Measurements from ENCODE around the gene TEX11.
"Not testable (repeated sequence)": the region's sequence is repeated elsewhere in the genome, so short reads cannot be mapped to it uniquely, and the experiment has no call there.

TEX11 gene

DNA sequence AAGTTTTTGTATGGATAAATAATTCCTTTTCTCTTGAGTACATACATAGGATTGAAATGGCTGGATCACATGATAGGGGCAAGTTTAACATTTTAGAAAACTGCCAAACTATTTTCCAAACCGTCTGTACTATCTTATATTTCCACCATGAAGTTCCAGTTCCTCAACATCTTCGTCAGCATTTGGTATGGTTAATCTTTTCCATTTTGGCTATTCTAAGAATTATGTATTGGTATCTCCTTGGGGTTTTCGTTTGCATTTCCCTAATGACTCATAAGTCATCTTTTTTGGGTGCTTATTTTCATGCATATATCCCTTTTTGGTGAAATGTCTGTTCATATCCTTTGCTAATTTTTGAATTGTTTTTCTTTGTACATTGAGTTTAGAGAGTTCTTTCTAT, 236.2 kb downstream of the TEX11 start:
- TF ChIP-seq CTCF (IDR thresholded peaks at IDR 0.05; ENCODE audit: low read depth, low read length, missing control alignments), result no peak

GRCh38 chrX:70669120-70669519, 239.4 kb downstream of the TEX11 start:
- no peak overlapping the region for H3K4me3 ChIP-seq (replicated peaks; ENCODE audit: low read depth, low read length)
- DNase-seq (ENCODE audit: extremely low read depth, low read depth), result no peak
- no peak for TF ChIP-seq CTCF (IDR thresholded peaks at IDR 0.05; ENCODE audit: low read depth, low read length, missing control alignments)

More for the DNA sequence above, 236.2 kb downstream of the TEX11 start:
- H3K4me3 ChIP-seq (replicated peaks; ENCODE audit: low read depth, low read length), result no peak overlapping the region
- no peak for DNase-seq (ENCODE audit: extremely low read depth, low read depth)

- DNase-seq (ENCODE audit: extremely low read depth, low read depth), result no peak
- no peak for TF ChIP-seq CTCF (IDR thresholded peaks at IDR 0.05; ENCODE audit: low read depth, low read length, missing control alignments)
- H3K4me3 ChIP-seq (replicated peaks; ENCODE audit: low read depth, low read length), result no peak overlapping the region
Observed at GRCh38 chrX:70664726-70665125, 243.8 kb downstream of the TEX11 start.

DNA sequence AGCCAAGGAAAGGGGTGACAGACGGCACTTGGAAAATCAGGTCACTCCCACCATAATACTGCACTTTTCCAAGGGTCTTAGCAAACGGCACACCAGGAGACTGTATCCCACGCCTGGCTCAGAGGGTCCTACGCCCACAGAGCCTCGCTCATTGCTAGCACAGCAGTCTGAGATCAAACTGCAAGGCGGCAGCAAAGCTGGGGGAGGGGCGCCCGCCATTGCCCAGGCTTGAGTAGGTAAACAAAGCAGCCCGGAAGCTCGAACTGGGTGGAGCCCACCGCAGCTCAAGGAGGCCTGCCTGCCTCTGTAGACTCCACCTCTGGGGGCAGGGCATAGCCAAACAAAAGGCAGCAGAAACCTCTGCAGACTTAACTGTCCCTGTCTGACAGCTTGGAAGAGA, 247.4 kb downstream of the TEX11 start:
- H3K4me3 ChIP-seq (replicated peaks; ENCODE audit: low read depth, low read length); DNase-seq (ENCODE audit: extremely low read depth, low read depth): not testable (repeated sequence)

DNA sequence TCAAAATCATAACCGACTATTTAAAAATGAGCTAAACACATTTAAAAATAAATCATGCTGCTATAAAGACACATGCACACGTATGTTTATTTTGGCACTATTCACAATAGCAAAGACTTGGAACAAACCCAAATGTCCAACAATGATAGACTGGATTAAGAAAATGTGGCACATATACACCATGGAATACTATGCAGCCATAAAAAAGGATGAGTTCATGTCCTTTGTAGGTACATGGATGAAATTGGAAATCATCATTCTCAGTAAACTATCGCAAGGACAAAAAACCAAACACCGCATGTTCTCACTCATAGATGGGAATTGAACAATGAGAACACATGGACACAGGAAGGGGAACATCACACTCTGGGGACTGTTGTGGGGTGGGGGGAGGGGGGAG, 251.0 kb downstream of the TEX11 start:
- not testable (repeated sequence) for H3K4me3 ChIP-seq (replicated peaks; ENCODE audit: low read depth, low read length); DNase-seq (ENCODE audit: extremely low read depth, low read depth)

GRCh38 chrX:70656304-70656703, 252.2 kb downstream of the TEX11 start:
- TF ChIP-seq CTCF (IDR thresholded peaks at IDR 0.05; ENCODE audit: low read depth, low read length, missing control alignments), result no peak
- DNase-seq (ENCODE audit: extremely low read depth, low read depth), result no peak
- no peak overlapping the region for H3K4me3 ChIP-seq (replicated peaks; ENCODE audit: low read depth, low read length)

DNA sequence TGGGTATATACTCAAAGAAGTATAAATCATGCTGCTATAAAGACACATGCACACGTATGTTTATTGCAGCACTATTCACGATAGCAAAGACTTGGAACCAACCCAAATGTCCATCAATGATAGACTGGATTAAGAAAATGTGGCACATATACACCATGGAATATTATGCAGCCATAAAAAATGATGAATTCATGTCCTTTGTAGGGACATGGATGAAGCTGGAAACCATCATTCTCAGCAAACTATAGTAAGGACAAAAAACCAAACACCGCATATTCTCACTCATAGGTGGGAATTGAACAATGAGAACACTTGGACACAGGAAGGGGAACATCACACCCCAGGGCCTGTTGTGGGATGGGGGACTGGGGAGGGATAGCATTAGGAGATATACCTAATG, 260.6 kb downstream of the TEX11 start:
- not testable (repeated sequence) for DNase-seq (ENCODE audit: extremely low read depth, low read depth); H3K4me3 ChIP-seq (replicated peaks; ENCODE audit: low read depth, low read length)

- TF ChIP-seq CTCF (IDR thresholded peaks at IDR 0.05; ENCODE audit: low read depth, low read length, missing control alignments), result no peak
- no peak overlapping the region for H3K4me3 ChIP-seq (replicated peaks; ENCODE audit: low read depth, low read length)
- DNase-seq (ENCODE audit: extremely low read depth, low read depth), result no peak
Observed at GRCh38 chrX:70636218-70636617, 272.3 kb downstream of the TEX11 start.

DNA sequence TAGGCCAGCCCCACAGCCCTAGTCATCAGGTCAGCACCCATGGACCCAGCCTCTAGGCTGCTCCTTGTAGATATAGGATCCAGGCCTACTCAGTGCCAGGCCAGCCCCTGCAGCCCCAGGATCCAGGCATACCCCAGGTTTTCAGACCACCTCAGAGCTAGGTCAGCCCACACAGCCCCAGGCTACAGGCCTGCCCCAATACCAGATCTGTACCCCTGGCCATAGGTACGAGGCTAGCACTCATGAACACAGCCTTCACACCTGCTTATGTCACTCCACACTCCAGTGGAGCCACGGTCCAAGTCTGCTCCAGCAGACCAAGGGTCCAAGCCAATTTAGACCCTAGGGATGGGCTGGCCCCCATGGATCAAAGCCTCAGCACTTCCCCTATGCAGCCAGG, 272.8 kb downstream of the TEX11 start:
- H3K4me3 ChIP-seq (replicated peaks; ENCODE audit: low read depth, low read length), result no peak overlapping the region
- DNase-seq (ENCODE audit: extremely low read depth, low read depth), result no peak
- TF ChIP-seq CTCF (IDR thresholded peaks at IDR 0.05; ENCODE audit: low read depth, low read length, missing control alignments), result no peak
